ENCODE measurements around the gene GNG12. TPM values are rescaled to one million over a fixed set of nuclear protein-coding genes. Genes with fewer than 3 reads are reported as not detected.
"Not testable (repeated sequence)": the region's sequence is repeated elsewhere in the genome, so short reads cannot be mapped to it uniquely, and the experiment has no call there.

The GNG12 gene
- total RNA-seq, 1 donor from 2014 or later = 37.2 TPM

GRCh38 chr1:67730312-67730711, 103.0 kb downstream of the GNG12 start:
- intact Hi-C loops (cut with DNase I); DNase-seq (ENCODE audit: missing footprints); ATAC-seq: not testable (repeated sequence)

GRCh38 chr1:67729872-67730271, 103.4 kb downstream of the GNG12 start:
- DNase-seq (ENCODE audit: missing footprints) (no peak), ATAC-seq (no peak)
- intact Hi-C loops (cut with DNase I) = no loop called here

GRCh38 chr1:67726224-67726623, 107.0 kb downstream of the GNG12 start:
- intact Hi-C loops (cut with DNase I) = no loop called here
- ATAC-seq = no peak

GRCh38 chr1:67724928-67725560, 108.2 kb downstream of the GNG12 start:
- intact Hi-C loops (cut with DNase I) = loop anchor here (5.0 kb wide), 1 partner anchor 38 kb away; the partner anchor contains the start of gene GADD45A
- no peak for DNase-seq (ENCODE audit: missing footprints)
- ATAC-seq = peak; percentile 66

More at GRCh38 chr1:67726224-67726623, 107.0 kb downstream of the GNG12 start:
- no peak for DNase-seq (ENCODE audit: missing footprints)

- DNase-seq (ENCODE audit: missing footprints) (no peak), ATAC-seq (no peak)
- intact Hi-C loops (cut with DNase I) = loop anchor here (5.0 kb wide), 1 partner anchor 36 kb away; the partner anchor contains the start of gene GADD45A
Measured at GRCh38 chr1:67723620-67724019, 109.6 kb downstream of the GNG12 start.

GRCh38 chr1:67723126-67723525, 110.1 kb downstream of the GNG12 start:
- ATAC-seq (no peak), DNase-seq (ENCODE audit: missing footprints) (no peak)
- intact Hi-C loops (cut with DNase I) = loop anchor here (5.0 kb wide), 1 partner anchor 36 kb away; the partner anchor contains the start of gene GADD45A

- ATAC-seq (no peak), DNase-seq (ENCODE audit: missing footprints) (no peak)
- intact Hi-C loops (cut with DNase I) = loop anchor here (5.0 kb wide), 1 partner anchor 35 kb away; the partner anchor contains the start of gene GADD45A
Measured at GRCh38 chr1:67722292-67722944, 110.8 kb downstream of the GNG12 start.

GRCh38 chr1:67721650-67722291, 111.5 kb downstream of the GNG12 start:
- ATAC-seq (no peak), DNase-seq (ENCODE audit: missing footprints) (no peak)
- intact Hi-C loops (cut with DNase I) = loop anchor here (5.0 kb wide), 1 partner anchor 34 kb away; the partner anchor contains the start of gene GADD45A

GRCh38 chr1:67721112-67721511, 112.2 kb downstream of the GNG12 start:
- ATAC-seq (no peak), DNase-seq (ENCODE audit: missing footprints) (no peak)
- intact Hi-C loops (cut with DNase I) = loop anchor here (5.0 kb wide), 1 partner anchor 34 kb away; the partner anchor contains the start of gene GADD45A

GRCh38 chr1:67719329-67720196, 113.7 kb downstream of the GNG12 start:
- no peak for ATAC-seq
- DNase-seq (ENCODE audit: missing footprints) = no peak
- intact Hi-C loops (cut with DNase I) = loop anchor here (5.0 kb wide), 1 partner anchor 32 kb away; the partner anchor contains the start of gene GADD45A

- DNase-seq (ENCODE audit: missing footprints) (no peak), ATAC-seq (peak; percentile 80)
- intact Hi-C loops (cut with DNase I) = no loop called here
Measured at GRCh38 chr1:67717876-67718275, 115.4 kb downstream of the GNG12 start.

GRCh38 chr1:67716800-67717199, 116.5 kb downstream of the GNG12 start:
- ATAC-seq (no peak), DNase-seq (ENCODE audit: missing footprints) (no peak)
- intact Hi-C loops (cut with DNase I) = no loop called here

- intact Hi-C loops (cut with DNase I) = no loop called here
- no peak for ATAC-seq
- no peak for DNase-seq (ENCODE audit: missing footprints)
Measured at GRCh38 chr1:67715819-67716218, 117.4 kb downstream of the GNG12 start.

GRCh38 chr1:67713057-67713846, 120.0 kb downstream of the GNG12 start:
- DNase-seq (ENCODE audit: missing footprints) = no peak
- intact Hi-C loops (cut with DNase I) = no loop called here
- no peak for ATAC-seq

GRCh38 chr1:67711855-67712212, 121.4 kb downstream of the GNG12 start:
- DNase-seq (ENCODE audit: missing footprints) (no peak), ATAC-seq (no peak)
- intact Hi-C loops (cut with DNase I) = no loop called here

- no peak for DNase-seq (ENCODE audit: missing footprints)
- intact Hi-C loops (cut with DNase I) = no loop called here
- no peak for ATAC-seq
Measured at GRCh38 chr1:67711158-67711854, 122.0 kb downstream of the GNG12 start.

- intact Hi-C loops (cut with DNase I) = no loop called here
- ATAC-seq = peak; percentile 44
- DNase-seq (ENCODE audit: missing footprints) = no peak
Measured at GRCh38 chr1:67710417-67710816, 122.8 kb downstream of the GNG12 start.

All from Right ventricle myocardium inferior (tissue), 1 donor.